Stimulated activated CD4-positive, alpha-beta T cell treated with anti-CD3 and anti-CD28 coated beads, TNF-alpha, amount 100 ng/mL, for 4 hours (primary cell): ENCODE measurements around the gene SDHAF1.
A peak's percentile ranks its signal among the peaks of the same experiment; 100 is the strongest.
"Not testable (repeated sequence)": the region's sequence is repeated elsewhere in the genome, so short reads cannot be mapped to it uniquely, and the experiment has no call there.

ENCODE experiments used
- DNase-seq, 3 experiments: peaks; one replicate each; pipeline ENCODE4 v3.0.0-alpha.2; 2020; ENCODE audit warnings: low read depth in 3 of 3

The SDHAF1 gene, protein sequence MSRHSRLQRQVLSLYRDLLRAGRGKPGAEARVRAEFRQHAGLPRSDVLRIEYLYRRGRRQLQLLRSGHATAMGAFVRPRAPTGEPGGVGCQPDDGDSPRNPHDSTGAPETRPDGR

GRCh38 chr19:35995048-35995993 is at the start of gene SDHAF1:
TSS of gene SDHAF1 (plus strand) at chr19:35995188. CDS start at chr19:35995275, 87 bp downstream.
- DNase-seq: peak; percentile 88 to 90 (median 89)

GRCh38 chr19:35946203-35946602 is 48.8 kb upstream of the SDHAF1 start:
- DNase-seq: no peak

DNA sequence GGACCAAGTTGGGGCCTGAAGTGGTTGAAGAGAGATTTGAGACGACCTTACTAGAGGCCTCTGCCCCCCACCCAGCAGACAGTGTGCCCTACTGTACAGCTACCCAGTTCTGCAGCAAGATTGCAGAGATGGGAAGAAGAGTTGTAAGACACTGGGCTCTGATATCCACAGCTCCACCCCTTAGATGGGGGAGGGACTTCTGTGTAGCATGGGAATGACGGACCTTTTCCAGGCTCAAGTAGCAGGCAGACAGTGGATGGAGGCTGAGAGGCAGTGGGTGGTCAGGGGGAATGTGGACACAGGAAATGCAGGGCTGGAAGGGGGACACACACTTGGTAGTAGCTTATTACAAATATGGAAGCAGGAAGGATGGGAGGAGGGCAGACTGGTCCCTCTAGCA is 45.9 kb upstream of the SDHAF1 start:
- no peak for DNase-seq

DNA sequence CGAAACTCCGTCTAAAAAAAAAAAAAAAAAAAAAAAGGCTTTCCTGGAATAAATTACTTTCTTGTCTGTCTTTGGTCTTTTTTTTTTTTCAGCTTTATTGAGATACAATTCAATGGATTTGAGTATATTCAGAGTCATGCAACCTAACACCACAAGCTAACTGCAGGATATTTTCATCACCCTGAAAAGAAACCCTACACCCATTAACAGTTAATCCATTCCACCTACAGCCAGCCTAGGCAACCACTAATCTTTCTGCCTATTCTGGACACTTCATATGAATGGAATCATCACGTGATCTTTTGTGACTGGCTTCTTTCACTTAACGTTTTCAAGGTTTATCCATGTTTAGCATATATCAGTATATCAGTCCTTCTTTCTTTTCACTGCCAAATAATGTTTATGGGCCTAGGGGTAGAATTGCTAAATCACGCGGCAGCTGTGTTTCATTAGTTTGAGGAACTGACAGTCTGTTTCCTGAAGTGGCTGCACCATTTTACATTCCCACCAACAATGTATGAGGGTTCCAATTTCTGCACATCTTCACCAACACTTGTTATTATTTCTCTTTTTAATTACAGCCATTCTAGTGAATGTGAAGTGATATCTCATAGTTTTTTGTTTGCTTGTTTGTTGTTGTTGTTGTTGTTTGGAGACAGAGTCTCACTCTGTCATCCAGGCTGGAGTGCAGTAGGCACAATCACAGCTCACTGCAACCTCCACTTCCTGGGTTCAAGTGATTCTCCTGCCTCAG is 38.9 kb upstream of the SDHAF1 start:
- no peak for DNase-seq

DNA sequence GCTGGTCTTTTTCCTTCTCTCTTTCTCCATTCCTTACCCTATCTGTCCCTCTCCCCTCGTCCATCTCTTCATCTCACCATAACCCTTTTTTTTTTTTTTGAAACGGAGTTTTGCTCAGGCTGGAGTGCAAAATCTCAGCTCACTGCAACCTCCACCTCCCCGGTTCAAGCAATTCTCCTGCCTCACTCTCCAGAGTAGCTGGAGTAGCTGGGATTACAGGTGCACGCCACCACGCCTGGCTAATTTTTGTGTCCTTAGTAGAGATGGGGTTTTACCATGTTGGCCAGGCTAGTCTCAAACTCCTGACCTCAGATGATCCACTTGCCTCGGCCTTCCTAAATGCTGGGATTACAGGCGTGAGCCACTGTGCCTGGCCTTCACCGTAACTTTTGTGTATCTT is 37.6 kb upstream of the SDHAF1 start:
- DNase-seq: not testable (repeated sequence)

DNA sequence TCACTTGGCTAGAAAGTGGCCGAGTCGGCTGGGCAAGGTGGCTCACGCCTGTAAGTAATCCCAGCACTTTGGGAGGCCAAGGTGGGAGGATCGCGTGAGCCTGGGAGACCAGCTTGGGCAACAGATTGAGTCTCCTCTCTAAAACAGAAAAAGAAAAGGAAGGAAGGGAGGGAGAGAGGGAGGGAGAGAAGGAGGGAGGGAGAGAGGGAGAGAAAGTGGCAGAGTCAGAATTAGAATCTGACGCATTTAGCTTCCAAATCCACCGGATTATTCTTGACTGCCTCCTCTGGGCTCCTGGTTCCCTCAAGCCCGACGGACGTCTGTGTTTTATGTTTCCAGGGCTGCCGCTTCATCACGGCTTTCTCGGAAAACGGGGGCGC is 36.3 kb upstream of the SDHAF1 start:
- no peak for DNase-seq

GRCh38 chr19:35959040-35959967 is 35.7 kb upstream of the SDHAF1 start:
- peak; percentile 59 to 90 (median 85) for DNase-seq

DNA sequence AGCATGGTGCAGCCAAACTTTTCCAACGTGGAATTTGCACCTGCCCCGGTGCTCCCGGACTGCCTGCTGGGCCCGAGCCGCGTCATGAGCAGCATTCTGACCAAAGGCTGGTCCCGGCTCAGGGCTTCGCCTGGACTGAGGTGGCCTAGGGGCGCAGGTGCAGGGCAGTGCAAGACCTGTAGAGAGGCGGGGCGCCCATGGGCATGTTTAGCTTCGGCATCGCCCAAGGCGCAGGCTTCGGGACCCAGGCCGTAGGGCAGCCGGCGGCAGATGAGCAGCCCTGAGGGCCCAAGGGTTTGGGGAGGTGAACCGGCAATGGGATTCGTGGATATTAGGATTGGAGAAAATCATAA is 35.0 kb upstream of the SDHAF1 start:
- DNase-seq: no peak

- DNase-seq: no peak
These were observed 34.5 kb upstream of the SDHAF1 start for GRCh38 chr19:35960432-35960972.

- no peak for DNase-seq
These were observed 31.5 kb upstream of the SDHAF1 start for GRCh38 chr19:35963514-35963913.

- DNase-seq: no peak
These were observed 28.2 kb upstream of the SDHAF1 start for GRCh38 chr19:35966771-35967170.

GRCh38 chr19:35973487-35973886 is 21.5 kb upstream of the SDHAF1 start:
- DNase-seq: no peak

DNA sequence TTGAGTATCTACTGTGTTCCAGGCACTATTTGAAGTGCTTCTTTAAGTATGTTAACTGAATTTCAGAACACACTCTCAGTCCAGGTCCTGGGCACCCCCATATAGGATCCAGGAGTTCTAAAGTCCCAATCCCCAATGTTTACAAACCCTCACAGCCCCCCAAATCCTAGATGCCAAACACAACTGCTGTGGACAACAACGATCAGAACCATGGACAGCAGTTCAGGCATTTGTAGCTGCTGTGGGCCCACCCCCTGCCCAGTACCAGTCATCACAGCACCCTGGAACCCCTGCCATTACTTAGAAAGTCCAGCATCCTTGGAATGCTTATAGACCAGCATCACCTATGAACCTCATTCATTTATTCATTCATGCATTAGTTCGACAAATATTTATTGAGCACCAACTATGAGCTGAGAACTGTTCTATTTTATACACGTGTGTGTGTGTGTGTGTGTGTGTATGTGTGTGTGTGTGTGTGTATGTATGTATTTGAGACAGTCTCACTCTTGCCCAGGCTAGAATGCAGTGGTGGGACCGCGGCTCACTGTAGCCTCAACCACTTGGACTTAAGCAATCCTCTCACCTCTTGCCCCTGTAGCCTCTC is 19.3 kb upstream of the SDHAF1 start:
- DNase-seq: no peak

- DNase-seq: no peak
These were observed 17.4 kb upstream of the SDHAF1 start for GRCh38 chr19:35977446-35978222.

DNA sequence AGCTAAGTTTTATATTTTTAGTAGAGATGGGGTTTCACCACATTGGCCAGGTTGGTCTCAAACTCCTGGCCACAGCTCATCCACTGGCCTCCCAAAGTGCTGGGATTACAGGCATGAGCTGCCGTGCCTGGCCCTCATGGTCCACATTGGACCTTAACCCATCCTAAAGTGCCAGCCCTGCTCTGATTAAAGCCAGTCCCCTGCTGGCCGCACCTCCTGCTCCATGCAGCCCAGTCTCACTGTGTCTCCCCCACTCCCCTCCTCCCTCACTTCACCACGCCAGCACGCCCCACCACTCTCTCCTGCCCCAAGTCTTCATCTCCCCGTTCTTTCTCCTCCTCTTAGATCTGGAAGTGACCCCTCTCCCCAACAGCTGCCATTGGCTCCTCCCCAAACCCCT is 16.7 kb upstream of the SDHAF1 start:
- DNase-seq: no peak

- no peak for DNase-seq
These were observed 16.1 kb upstream of the SDHAF1 start for GRCh38 chr19:35978832-35979365.

- DNase-seq: not testable (repeated sequence)
These were observed 14.0 kb upstream of the SDHAF1 start for GRCh38 chr19:35980997-35981396.

- no peak for DNase-seq
These were observed 11.8 kb upstream of the SDHAF1 start for GRCh38 chr19:35983177-35983576.

GRCh38 chr19:35986111-35986510 is 8.9 kb upstream of the SDHAF1 start:
- no peak for DNase-seq
